Activated B cell treated with CpG ODN at 0.5 μM for 24 hours (primary cell): ENCODE data around the gene MATR3. TPM values are rescaled to one million over a fixed set of nuclear protein-coding genes. Genes with fewer than 3 reads are reported as not detected.
"Not testable (repeated sequence)": the region's sequence is repeated elsewhere in the genome, so short reads cannot be mapped to it uniquely, and the experiment has no call there.

Experiments used
- ATAC-seq: fragments of 200-7000 bp; cut with Tn5 transposase; one replicate; pipeline ENCODE4 v1.10.0; 2021; ENCODE audit warnings: low read depth, mild to moderate bottlenecking, moderate library complexity
- CTCF ChIA-PET: fragments of 350-600 bp; sonication (Branson Sonifier 250); formaldehyde crosslinking; loops from one replicate; lab custom pipeline; 2021; ENCODE audit warnings: antibody characterized with exemption; lab: Charles Lee
- POLR2A ChIA-PET: fragments of 350-600 bp; sonication (Branson Sonifier 250); formaldehyde crosslinking; loops from one replicate; lab custom pipeline; 2021; ENCODE audit warnings: antibody characterized with exemption; lab: Charles Lee
- DNase-seq: peaks from one replicate; pipeline ENCODE4 v3.0.0; 2022
- H3K27ac Mint-ChIP-seq: one replicate; pipeline ENCODE4 v1.8.0; 2020; ENCODE audit warnings: mixed read lengths
- H3K27me3 Mint-ChIP-seq: one replicate; pipeline ENCODE4 v1.8.0; 2021; ENCODE audit warnings: mixed read lengths
- H3K36me3 Mint-ChIP-seq: one replicate; pipeline ENCODE4 v1.8.0; 2021; ENCODE audit warnings: low read depth, mixed read lengths
- H3K4me1 Mint-ChIP-seq: one replicate; pipeline ENCODE4 v1.8.0; 2021; ENCODE audit warnings: mixed read lengths
- H3K4me3 Mint-ChIP-seq: one replicate; pipeline ENCODE4 v1.8.0; 2020; ENCODE audit warnings: mild to moderate bottlenecking, mixed read lengths
- H3K9me3 Mint-ChIP-seq: one replicate; pipeline ENCODE4 v1.8.0; 2020; ENCODE audit warnings: mixed read lengths
- intact Hi-C: fragments of 100-400 bp; cut with micrococcal nuclease; formaldehyde crosslinking; loops from one replicate; pipeline ENCODE4 v1.15.1; 2024
- total RNA-seq: library from RNA; stranded (reverse); gene quantifications from 2 replicates; pipeline ENCODE4 v1.2.3, GENCODE V29; 2022
- TF ChIP-seq, protein P1 (sequence below): fragments of 200-600 bp; IDR thresholded peaks from one replicate; pipeline ENCODE4 v1.8.0; 2022; ENCODE audit warnings: antibody characterized with exemption, mild to moderate bottlenecking

MATR3 gene
- total RNA-seq, 1 donor from 2014 or later, result 294 TPM

DNA sequence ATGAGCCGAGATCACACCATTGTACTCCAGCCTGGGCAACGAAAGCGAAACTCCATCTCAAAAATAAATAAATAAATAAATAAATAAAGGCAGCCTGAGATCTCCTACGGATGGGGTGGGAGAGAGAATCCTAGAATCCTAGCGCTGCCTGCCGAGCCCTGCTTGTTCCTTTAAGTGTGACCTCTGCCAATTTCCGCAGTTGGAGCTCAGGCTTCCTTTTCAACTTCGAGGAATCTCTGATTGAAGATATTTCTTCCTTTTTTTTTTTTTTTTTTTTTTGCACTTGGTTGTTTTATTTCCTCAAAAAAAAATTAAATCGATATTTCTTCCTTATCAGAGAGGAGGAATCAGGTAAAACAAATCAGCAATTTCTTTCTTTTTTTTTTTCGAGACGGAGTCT, 27.3 kb upstream of the MATR3 start:
- TF ChIP-seq, protein P1, sequence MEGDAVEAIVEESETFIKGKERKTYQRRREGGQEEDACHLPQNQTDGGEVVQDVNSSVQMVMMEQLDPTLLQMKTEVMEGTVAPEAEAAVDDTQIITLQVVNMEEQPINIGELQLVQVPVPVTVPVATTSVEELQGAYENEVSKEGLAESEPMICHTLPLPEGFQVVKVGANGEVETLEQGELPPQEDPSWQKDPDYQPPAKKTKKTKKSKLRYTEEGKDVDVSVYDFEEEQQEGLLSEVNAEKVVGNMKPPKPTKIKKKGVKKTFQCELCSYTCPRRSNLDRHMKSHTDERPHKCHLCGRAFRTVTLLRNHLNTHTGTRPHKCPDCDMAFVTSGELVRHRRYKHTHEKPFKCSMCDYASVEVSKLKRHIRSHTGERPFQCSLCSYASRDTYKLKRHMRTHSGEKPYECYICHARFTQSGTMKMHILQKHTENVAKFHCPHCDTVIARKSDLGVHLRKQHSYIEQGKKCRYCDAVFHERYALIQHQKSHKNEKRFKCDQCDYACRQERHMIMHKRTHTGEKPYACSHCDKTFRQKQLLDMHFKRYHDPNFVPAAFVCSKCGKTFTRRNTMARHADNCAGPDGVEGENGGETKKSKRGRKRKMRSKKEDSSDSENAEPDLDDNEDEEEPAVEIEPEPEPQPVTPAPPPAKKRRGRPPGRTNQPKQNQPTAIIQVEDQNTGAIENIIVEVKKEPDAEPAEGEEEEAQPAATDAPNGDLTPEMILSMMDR, result no peak
- H3K9me3 Mint-ChIP-seq, result no peaks in the 10 kb centered on the region
- ChIA-PET CTCF (no interaction called here), POLR2A (no interaction called here)
- H3K36me3 Mint-ChIP-seq, result no peaks in the 10 kb centered on the region
- intact Hi-C loops, result no loop called here
- no peak for ATAC-seq
- peaks cover 5% of the 10 kb centered on the region for H3K27me3 Mint-ChIP-seq
- peaks cover 11% of the 10 kb centered on the region for H3K4me1 Mint-ChIP-seq
- no peak overlapping the region for H3K27ac Mint-ChIP-seq
- DNase-seq, result no peak
- no peak overlapping the region for H3K4me3 Mint-ChIP-seq

DNA sequence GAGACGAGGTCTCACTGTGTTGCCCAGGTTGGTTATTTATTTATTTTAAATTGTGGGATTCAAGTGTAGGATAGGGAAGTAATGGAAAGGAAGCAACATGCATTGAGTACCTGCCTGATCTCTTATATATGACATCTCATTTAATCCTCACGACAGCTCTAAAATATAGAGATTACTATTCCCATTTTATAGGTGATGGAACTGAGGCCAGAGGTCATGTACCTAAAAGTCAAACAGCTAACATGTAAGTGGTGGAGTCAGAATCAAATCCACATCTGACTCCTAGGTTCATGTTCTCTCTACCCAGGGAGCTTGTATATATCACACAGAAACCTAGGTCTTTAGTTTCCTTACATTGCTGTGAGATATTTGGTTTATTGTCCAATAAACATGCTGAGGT, 26.1 kb upstream of the MATR3 start:
- ATAC-seq (no peak), DNase-seq (no peak)
- TF ChIP-seq, protein P1, result no peak
- Mint-ChIP-seq H3K4me3 (no peak overlapping the region), H3K27me3 (no peaks in the 10 kb centered on the region), H3K9me3 (no peaks in the 10 kb centered on the region), H3K36me3 (no peaks in the 10 kb centered on the region), H3K4me1 (peaks cover 18% of the 10 kb centered on the region), H3K27ac (no peak overlapping the region)
- CTCF ChIA-PET, result interaction anchor here (1.0 kb wide), 1 partner anchor 9 kb away, joined by 3 read pairs; no protein-coding TSS in a partner anchor
- intact Hi-C loops, result no loop called here
- POLR2A ChIA-PET, result interaction anchor here (0.5 kb wide), 1 partner anchor 744 kb away, joined by 5 read pairs; no protein-coding TSS in a partner anchor

DNA sequence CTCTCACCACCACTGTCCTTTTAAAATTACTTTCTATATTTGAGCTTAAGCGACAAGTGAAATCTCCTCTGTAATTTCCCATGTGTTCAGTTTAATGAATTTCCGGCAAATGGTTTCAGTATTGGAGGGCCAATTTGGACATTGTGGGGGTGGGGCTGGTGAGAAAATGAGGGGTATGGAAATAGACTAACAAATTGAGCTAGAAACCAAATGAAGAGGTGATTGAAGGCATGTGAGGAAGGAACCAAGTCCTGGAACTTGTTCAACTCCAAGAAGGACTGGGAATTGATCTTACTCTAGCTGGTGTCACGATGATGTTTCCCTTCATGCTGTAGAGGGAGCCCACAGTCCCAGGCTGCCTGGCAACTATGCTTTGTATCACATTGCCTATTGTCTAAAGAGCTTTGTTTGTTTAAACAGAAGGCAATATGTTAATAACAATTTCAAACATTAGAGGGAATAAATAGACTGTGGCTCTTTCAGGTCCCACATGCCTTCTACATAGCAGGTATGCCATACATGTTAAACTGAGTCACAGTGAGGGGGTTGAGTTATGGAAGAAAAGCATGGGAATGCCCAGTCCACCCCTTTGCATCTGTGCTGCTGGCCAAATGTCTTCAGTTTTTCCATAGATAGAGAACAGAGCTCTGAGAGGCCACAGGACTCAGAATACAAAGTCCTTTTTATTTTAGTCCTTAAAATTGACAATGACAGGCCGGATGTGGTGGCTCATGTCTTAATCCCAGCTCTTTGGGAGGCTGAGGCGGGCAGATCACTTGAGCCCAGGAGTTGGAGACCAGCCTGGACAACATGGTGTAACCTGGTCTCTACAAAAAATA, 25.0 kb upstream of the MATR3 start:
- H3K4me3 Mint-ChIP-seq, result no peak overlapping the region
- H3K36me3 Mint-ChIP-seq, result no peaks in the 10 kb centered on the region
- CTCF ChIA-PET, result interaction anchor here (0.6 to 1.0 kb wide), 2 partner anchors 33 to 689 kb away, joined by 3 read pairs; no protein-coding TSS in a partner anchor
- TF ChIP-seq, protein P1, result no peak
- H3K27ac Mint-ChIP-seq, result no peak overlapping the region
- DNase-seq (no peak), ATAC-seq (no peak)
- POLR2A ChIA-PET, result interaction anchor here (1.0 kb wide), 1 partner anchor 25 kb away, joined by 3 read pairs; no protein-coding TSS in a partner anchor
- peaks cover 29% of the 10 kb centered on the region for H3K4me1 Mint-ChIP-seq
- H3K9me3 Mint-ChIP-seq, result no peaks in the 10 kb centered on the region
- intact Hi-C loops, result no loop called here
- H3K27me3 Mint-ChIP-seq, result no peaks in the 10 kb centered on the region

DNA sequence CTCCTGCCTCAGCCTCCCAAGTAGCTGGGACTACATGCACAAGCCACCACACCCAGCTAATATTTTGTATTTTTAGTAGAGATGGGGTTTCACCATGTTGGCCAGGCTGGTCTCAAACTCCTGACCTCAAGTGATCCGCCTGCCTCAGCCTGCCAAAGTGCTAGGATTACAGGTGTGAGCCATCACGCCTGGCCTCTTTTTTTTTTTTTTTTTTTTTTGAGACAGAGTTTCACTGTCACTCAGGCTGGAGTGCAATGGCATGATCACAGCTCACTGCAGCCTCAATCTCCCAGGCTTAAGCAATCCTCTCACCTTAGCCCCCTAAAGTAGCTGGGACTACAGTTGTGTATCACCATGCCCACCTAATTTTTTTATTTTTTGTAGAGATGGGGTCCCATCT, 22.8 kb upstream of the MATR3 start:
- peaks cover 45% of the 10 kb centered on the region for H3K4me1 Mint-ChIP-seq
- H3K36me3 Mint-ChIP-seq, H3K9me3 Mint-ChIP-seq, H3K27me3 Mint-ChIP-seq, H3K4me3 Mint-ChIP-seq, DNase-seq, ATAC-seq, CTCF ChIA-PET, H3K27ac Mint-ChIP-seq: not testable (repeated sequence)
- intact Hi-C loops, result loop anchor here (5.0 to 10.0 kb wide), 4 partner anchors 292 to 837 kb away; partner anchors contain the start of genes EGR1 and UBE2D2
- POLR2A ChIA-PET, result interaction anchor here (0.7 to 8.2 kb wide), 4 partner anchors 24 to 1610 kb away, joined by 3 to 98 read pairs (median 4); partner anchors contain the start of gene MATR3

DNA sequence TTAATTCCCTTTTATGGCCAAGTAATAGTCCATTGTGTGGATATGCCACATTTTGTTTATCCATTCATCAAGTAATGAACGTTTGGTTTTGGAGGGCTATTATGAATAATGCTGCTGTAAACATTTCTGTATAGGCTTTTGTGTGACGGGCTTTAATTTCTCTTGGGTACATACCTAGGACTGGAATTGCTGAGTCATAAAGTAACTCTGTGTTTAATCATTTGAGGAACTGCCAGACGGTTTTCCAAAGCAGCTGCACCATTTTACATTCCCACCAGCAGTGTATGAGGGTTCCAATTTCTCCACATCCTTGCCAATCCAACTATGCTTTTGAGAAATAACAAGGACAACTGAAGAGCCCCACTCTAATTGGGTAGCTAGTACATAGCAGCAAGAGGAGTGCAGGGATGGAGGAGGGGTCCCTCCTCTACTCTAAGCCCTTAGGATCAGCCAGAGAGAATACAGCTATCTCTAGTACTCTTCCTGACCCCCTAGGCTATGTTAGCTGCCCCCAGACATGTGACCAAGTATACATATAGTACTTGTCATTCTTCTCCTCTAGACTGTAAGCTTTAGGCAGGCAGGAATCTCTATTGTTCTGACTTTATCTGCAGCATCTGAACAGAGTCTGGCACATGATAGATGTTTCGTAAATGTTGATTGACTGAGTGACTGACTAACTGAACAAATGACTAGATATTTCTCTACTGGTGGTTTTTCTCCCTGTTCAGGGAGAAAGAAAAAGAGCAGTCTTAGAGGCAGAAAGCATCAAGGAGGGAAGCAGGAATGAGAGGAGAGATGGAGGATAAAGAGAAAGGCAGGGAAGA, 22.1 kb upstream of the MATR3 start:
- Mint-ChIP-seq H3K27me3 (no peaks in the 10 kb centered on the region), H3K36me3 (peaks cover 14% of the 10 kb centered on the region), H3K27ac (no peak overlapping the region), H3K4me1 (peaks cover 52% of the 10 kb centered on the region), H3K4me3 (no peak overlapping the region), H3K9me3 (no peaks in the 10 kb centered on the region)
- TF ChIP-seq, protein P1, result no peak
- intact Hi-C loops, result loop anchor here (5.0 to 10.0 kb wide), 4 partner anchors 291 to 836 kb away; partner anchors contain the start of genes EGR1 and UBE2D2
- DNase-seq (no peak), ATAC-seq (no peak)
- CTCF ChIA-PET, result no interaction called here
- POLR2A ChIA-PET, result interaction anchor here (3.4 to 8.2 kb wide), 2 partner anchors 23 to 70 kb away, joined by 15 to 98 read pairs; partner anchors contain the start of genes MATR3 and PAIP2
